Endothelial cell of umbilical vein (primary cell): ENCODE data around the gene UCP3.

Source experiments
- CTCF ChIP-seq, 2 donors: IDR thresholded peaks; 1 replicate in 1 of 2; 2 replicates in 1 of 2; pipeline ENCODE4 v1.5.1; 2011; ENCODE audit warnings: low read length in 2 of 2, mild to moderate bottlenecking in 2 of 2, moderate library complexity in 2 of 2, control low read depth in 1 of 2, inconsistent platforms in 1 of 2, low read depth in 1 of 2; ENCODE audit not compliant: insufficient read depth in 1 of 2; ENCODE audit errors: extremely low read depth in 1 of 2
- EZH2 ChIP-seq: IDR thresholded peaks from 2 replicates; pipeline ENCODE4 v1.6.1; 2012; ENCODE audit warnings: borderline replicate concordance, low read depth, mild to moderate bottlenecking, moderate library complexity, low read length, inconsistent platforms; ENCODE audit not compliant: severe bottlenecking
- GATA2 ChIP-seq: IDR thresholded peaks from 2 replicates; pipeline ENCODE4 v1.7.0; 2011; ENCODE audit warnings: low read depth, mild to moderate bottlenecking, moderate library complexity, mixed read lengths, low read length; ENCODE audit not compliant: insufficient read length, insufficient read depth
- JUN ChIP-seq: IDR thresholded peaks from 2 replicates; pipeline ENCODE4 v1.6.1; 2011; ENCODE audit warnings: borderline replicate concordance, low read depth; ENCODE audit not compliant: insufficient read length, insufficient read depth
- MYC ChIP-seq: IDR thresholded peaks from one replicate; pipeline ENCODE4 v1.6.1; 2011; ENCODE audit warnings: mild to moderate bottlenecking, low read depth, low read length
- POLR2A ChIP-seq: IDR thresholded peaks from 2 replicates; pipeline ENCODE4 v1.6.1; 2012; ENCODE audit warnings: low read depth, mild to moderate bottlenecking, control low read depth, low read length
- POLR2AphosphoS5 ChIP-seq: IDR thresholded peaks from 2 replicates; pipeline ENCODE4 v1.6.1; 2012; ENCODE audit warnings: low read depth, mild to moderate bottlenecking, control low read depth, low read length, moderate library complexity; ENCODE audit not compliant: insufficient read depth
- TF ChIP-seq, protein P1 (sequence below): IDR thresholded peaks from 2 replicates; pipeline ENCODE4 v1.6.1; 2011; ENCODE audit not compliant: insufficient read depth, insufficient read length

GRCh38 chr11:74019104-74019738 lies 10.3 kb upstream of the UCP3 start:
- no peak for TF ChIP-seq POLR2AphosphoS5
- TF ChIP-seq CTCF (IDR thresholded peaks at IDR 0.05; ENCODE audit: extremely low read depth in 1 of 2, insufficient read depth in 1 of 2, low read depth in 1 of 2, low read length in 2 of 2): no peak
- TF ChIP-seq EZH2: no peak
- TF ChIP-seq JUN: no peak
- TF ChIP-seq POLR2A: no peak
- no peak for TF ChIP-seq MYC
- no peak for TF ChIP-seq GATA2
- TF ChIP-seq, protein P1, sequence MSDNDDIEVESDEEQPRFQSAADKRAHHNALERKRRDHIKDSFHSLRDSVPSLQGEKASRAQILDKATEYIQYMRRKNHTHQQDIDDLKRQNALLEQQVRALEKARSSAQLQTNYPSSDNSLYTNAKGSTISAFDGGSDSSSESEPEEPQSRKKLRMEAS: no peak
